IMR-90 (cell line): Measurements from ENCODE around the gene TAX1BP1. TPM values are rescaled to one million over a fixed set of nuclear protein-coding genes. Genes with fewer than 3 reads are reported as not detected.

Experiments
- ATAC-seq: fragments of 200-7000 bp; cut with Tn5 transposase; 2 replicates; pipeline ENCODE4 v1.9.1; 2020; ENCODE audit warnings: low read depth, mild to moderate bottlenecking, moderate library complexity
- BruUV-seq: library from RNA; stranded (reverse); fragments of 400-500 nt; replicated peaks from 2 replicates; lab custom pipeline; 2021; lab: Mats Ljungman, UMichigan
- CTCF ChIA-PET: fragments of 300-600 bp; formaldehyde crosslinking; extraction: SDS; loops from one replicate; lab custom pipeline; 2021; ENCODE audit warnings: antibody characterized with exemption; lab: Yijun Ruan, JAX
- POLR2A ChIA-PET: fragments of 300-600 bp; sonication (Branson Sonifier 250); formaldehyde crosslinking; loops from one replicate; lab custom pipeline; 2022; ENCODE audit warnings: antibody characterized with exemption; ENCODE audit not compliant: unreplicated experiment; lab: Charles Lee
- DNase-seq: peaks from one replicate; pipeline ENCODE4 v3.0.0; 2013
- H2AFZ ChIP-seq: replicated peaks from 2 replicates; pipeline ENCODE3; 2013; ENCODE audit warnings: low read length, mild to moderate bottlenecking; ENCODE audit not compliant: poor library complexity
- H2AK5ac ChIP-seq: 2 replicates; pipeline ENCODE4 v1.6.1; 2013; ENCODE audit warnings: low read depth, low read length, inconsistent platforms
- H2AK9ac ChIP-seq: replicated peaks from 2 replicates; pipeline ENCODE3; 2013; ENCODE audit warnings: mild to moderate bottlenecking, low read depth, low read length, moderate library complexity; ENCODE audit not compliant: poor library complexity
- H2BK120ac ChIP-seq: 2 replicates; pipeline ENCODE4 v1.6.1; 2013; ENCODE audit warnings: low read depth, low read length, inconsistent platforms
- H2BK15ac ChIP-seq: 3 replicates; pipeline ENCODE4 v1.6.1; 2013; ENCODE audit warnings: low read depth, low read length, inconsistent platforms
- H2BK20ac ChIP-seq: 2 replicates; pipeline ENCODE4 v1.6.1; 2013; ENCODE audit warnings: low read depth, mild to moderate bottlenecking, inconsistent platforms, low read length, moderate library complexity
- H2BK5ac ChIP-seq: 2 replicates; pipeline ENCODE4 v1.6.1; 2013; ENCODE audit warnings: mild to moderate bottlenecking, low read depth, low read length, inconsistent platforms; ENCODE audit not compliant: poor library complexity, severe bottlenecking
- H3K14ac ChIP-seq: replicated peaks from 2 replicates; pipeline ENCODE4 v1.6.1; 2013; ENCODE audit warnings: low read depth, low read length, inconsistent platforms
- H3K18ac ChIP-seq: 2 replicates; pipeline ENCODE4 v1.6.1; 2013; ENCODE audit warnings: low read depth, low read length, control low read depth
- H3K23ac ChIP-seq: 2 replicates; pipeline ENCODE4 v1.6.1; 2013; ENCODE audit warnings: low read depth, low read length, inconsistent platforms
- H3K27ac ChIP-seq: 2 replicates; pipeline ENCODE4 v1.5.1; 2013; ENCODE audit warnings: mild to moderate bottlenecking, control low read depth, low read length; ENCODE audit not compliant: insufficient read depth
- H3K27me3 ChIP-seq: 2 replicates; pipeline ENCODE4 v1.6.1; 2013; ENCODE audit warnings: low read length; ENCODE audit not compliant: control insufficient read depth, insufficient read depth
- H3K36me3 ChIP-seq: 2 replicates; pipeline ENCODE4 v1.6.1; 2013; ENCODE audit warnings: low read length, mixed read lengths; ENCODE audit not compliant: control insufficient read depth, insufficient read depth
- H3K4ac ChIP-seq: 2 replicates; pipeline ENCODE4 v1.6.1; 2013; ENCODE audit warnings: low read depth, low read length, inconsistent platforms
- H3K4me1 ChIP-seq: 2 replicates; pipeline ENCODE4 v1.6.1; 2013; ENCODE audit warnings: low read length, mixed read lengths; ENCODE audit not compliant: control insufficient read depth, insufficient read depth
- H3K4me2 ChIP-seq: 2 replicates; pipeline ENCODE4 v1.6.1; 2013; ENCODE audit warnings: low read depth, mild to moderate bottlenecking, control low read depth, low read length, moderate library complexity
- H3K4me3 ChIP-seq: 2 replicates; pipeline ENCODE4 v1.5.1; 2013; ENCODE audit warnings: low read depth, mild to moderate bottlenecking, control low read depth, low read length, moderate library complexity; ENCODE audit not compliant: insufficient read depth
- H3K56ac ChIP-seq: 2 replicates; pipeline ENCODE4 v1.6.1; 2013; ENCODE audit warnings: low read length, inconsistent platforms; ENCODE audit not compliant: insufficient read depth; ENCODE audit errors: extremely low read depth
- H3K79me1 ChIP-seq, 2 experiments: 2 replicates each; pipeline ENCODE4 v1.6.1; 2013; ENCODE audit warnings: low read length in 2 of 2, inconsistent platforms in 1 of 2, low read depth in 1 of 2
- H3K9ac ChIP-seq: 2 replicates; pipeline ENCODE4 v1.6.1; 2013; ENCODE audit warnings: low read depth, low read length, control low read depth
- H3K9me1 ChIP-seq: 2 replicates; pipeline ENCODE4 v1.6.1; 2013; ENCODE audit warnings: low read length, inconsistent platforms; ENCODE audit not compliant: insufficient read depth
- H3K9me3 ChIP-seq: 2 replicates; pipeline ENCODE4 v1.6.1; 2013; ENCODE audit warnings: low read length; ENCODE audit not compliant: control insufficient read depth, insufficient read depth
- H4K20me1 ChIP-seq: 2 replicates; pipeline ENCODE4 v1.6.1; 2013; ENCODE audit warnings: low read length, inconsistent platforms; ENCODE audit not compliant: insufficient read depth
- H4K5ac ChIP-seq: 2 replicates; pipeline ENCODE4 v1.6.1; 2013; ENCODE audit warnings: mild to moderate bottlenecking, low read depth, low read length, control low read depth
- H4K8ac ChIP-seq, 2 experiments: 2 replicates each; pipeline ENCODE4 v1.6.1; 2013; ENCODE audit warnings: low read depth in 2 of 2, low read length in 2 of 2, control low read depth in 1 of 2, inconsistent platforms in 1 of 2
- H4K91ac ChIP-seq: 2 replicates; pipeline ENCODE4 v1.6.1; 2013; ENCODE audit warnings: low read depth, low read length, inconsistent platforms; ENCODE audit not compliant: insufficient read depth
- MAFK ChIP-seq: IDR thresholded peaks from 2 replicates; pipeline ENCODE4 v1.6.1; 2012; ENCODE audit warnings: low read depth, low read length, improper control_type of control experiment
- NFE2L2 ChIP-seq: fragments of 150-350 bp; IDR thresholded peaks from 2 replicates; pipeline ENCODE4 v1.6.1; 2016; ENCODE audit warnings: low read depth, mild to moderate bottlenecking, low read length
- SMC3 ChIP-seq: fragments of 150-350 bp; IDR thresholded peaks from 2 replicates; pipeline ENCODE4 v1.6.1; 2016; ENCODE audit warnings: low read depth, mild to moderate bottlenecking, antibody characterized with exemption, low read length, moderate library complexity
- dilution Hi-C: fragments of 300-500 bp; cut with HindIII; formaldehyde crosslinking; loops from one replicate; pipeline ENCODE4 v1.14.3; 2018; ENCODE audit warnings: low sequenced_read_pairs; ENCODE audit not compliant: unreplicated experiment
- in situ Hi-C: fragments of 300-500 bp; cut with MboI; formaldehyde crosslinking; loops from 3 replicates; pipeline ENCODE4 v1.14.3; 2019; ENCODE audit warnings: low sequenced_read_pairs, inconsistent platforms, mixed read lengths
- intact Hi-C: fragments of 100-400 bp; cut with micrococcal nuclease; formaldehyde crosslinking; loops from 2 replicates; pipeline ENCODE4 v1.10.0; 2022
- polyA plus RNA-seq, 3 experiments: library from polyadenylated mRNA; depleted of rRNA; stranded (reverse); fragments of >200 nt; gene quantifications; 2 replicates each; pipeline ENCODE4 v1.2.3, GENCODE V29; 2012; ENCODE audit warnings: low replicate concordance in 1 of 3
- total RNA-seq: library from RNA; depleted of rRNA; stranded (reverse); fragments of >200 nt; gene quantifications from 2 replicates; pipeline ENCODE4 v1.2.3, GENCODE V29; 2012

Gene TAX1BP1
- total and polyA plus RNA-seq, 2 of the 4 experiments (the other 2 are of a cell fraction): 49.0 to 52.7 TPM

DNA sequence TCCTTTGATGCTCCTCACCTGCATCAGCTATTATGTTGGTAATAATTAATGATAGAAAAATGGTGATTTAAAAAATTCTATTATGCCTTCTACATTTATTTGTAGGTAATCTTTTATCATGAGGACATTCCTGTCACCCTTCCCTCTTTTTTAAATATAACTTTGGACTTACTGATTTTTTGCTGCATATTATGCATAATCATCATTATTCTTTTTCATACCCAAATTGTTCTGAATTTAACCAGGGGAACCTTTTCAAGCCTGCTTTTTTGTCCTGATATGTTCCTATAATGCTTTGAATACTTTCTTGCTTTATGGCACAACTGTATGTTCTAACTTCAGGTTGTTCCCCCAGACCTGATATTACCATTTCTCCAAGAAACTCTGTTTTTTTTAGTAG lies 48.5 kb downstream of the TAX1BP1 start:
- H3K27ac ChIP-seq: no peak overlapping the region
- H3K9me3 ChIP-seq: no peaks in the 10 kb centered on the region
- no peaks in the 10 kb centered on the region; the same call in 1 of the 2 replicates for H3K9me1 ChIP-seq
- no peaks in the 10 kb centered on the region for H3K27me3 ChIP-seq
- CTCF ChIA-PET: no interaction called here
- H2BK20ac ChIP-seq: no peak overlapping the region
- intact Hi-C loops (no loop called here), dilution Hi-C loops (no loop called here), in situ Hi-C loops (loop anchor here (25.0 kb wide), 1 partner anchor 224 kb away; no protein-coding TSS in a partner anchor)
- H2AFZ ChIP-seq: no peak overlapping the region
- no peak overlapping the region for H3K4me3 ChIP-seq
- H3K9ac ChIP-seq: no peak overlapping the region
- no peak overlapping the region for H3K23ac ChIP-seq
- H4K8ac ChIP-seq: no peak overlapping the region
- no peak overlapping the region for H2BK15ac ChIP-seq
- no peak overlapping the region for H2BK5ac ChIP-seq
- H3K79me1 ChIP-seq: peaks cover 6 to 11% of the 10 kb centered on the region in 2 experiments; a peak in 3 of 4 replicates
- H2BK120ac ChIP-seq: no peak overlapping the region
- POLR2A ChIA-PET: no interaction called here
- H4K20me1 ChIP-seq: peaks cover 4% of the 10 kb centered on the region
- H3K4me1 ChIP-seq: no peaks in the 10 kb centered on the region
- no peak overlapping the region for H3K14ac ChIP-seq
- H3K56ac ChIP-seq: no peak overlapping the region
- no peak overlapping the region for H3K4me2 ChIP-seq
- no peak overlapping the region for H4K5ac ChIP-seq
- DNase-seq (no peak), ATAC-seq (no peak)
- no TSS peak for BruUV-seq
- no peak overlapping the region for H3K18ac ChIP-seq
- peaks cover 11% of the 10 kb centered on the region for H3K36me3 ChIP-seq
- no peak overlapping the region for H4K91ac ChIP-seq
- H2AK5ac ChIP-seq: no peak overlapping the region
- H3K4ac ChIP-seq: no peak overlapping the region
- TF ChIP-seq SMC3 (no peak), NFE2L2 (no peak), MAFK (peak; percentile 61)
- no peak overlapping the region for H2AK9ac ChIP-seq
